Aorta (tissue), 5 donors: ENCODE data around the gene GP5. TPM values are rescaled to one million over a fixed set of nuclear protein-coding genes. Genes with fewer than 3 reads are reported as not detected.

Experiments
- ATAC-seq: fragments of 200-7000 bp; cut with Tn5 transposase; one replicate; pipeline ENCODE4 v1.9.1; 2022; ENCODE audit warnings: moderate library complexity; ENCODE audit not compliant: low FRiP score
- DNase-seq, 2 donors: peaks; one replicate each; pipeline ENCODE4 v3.0.0-alpha.2; 2020
- H3K27ac ChIP-seq, 2 donors: one replicate each; pipeline ENCODE4 v1.5.1; 2013; ENCODE audit warnings: low read length in 2 of 2, mild to moderate bottlenecking in 2 of 2, moderate library complexity in 2 of 2, control low read depth in 1 of 2, inconsistent platforms in 1 of 2, low read depth in 1 of 2
- H3K27me3 ChIP-seq, 2 donors: one replicate each; pipeline ENCODE4 v1.6.1; 2013; ENCODE audit warnings: control low read depth in 1 of 2, low read length in 1 of 2, mild to moderate bottlenecking in 1 of 2, moderate library complexity in 1 of 2; ENCODE audit not compliant: insufficient read depth in 2 of 2, control insufficient read depth in 1 of 2
- H3K36me3 ChIP-seq, 2 donors: one replicate each; pipeline ENCODE4 v1.6.1; 2013; ENCODE audit warnings: control low read depth in 1 of 2, low read length in 1 of 2, mild to moderate bottlenecking in 1 of 2; ENCODE audit not compliant: insufficient read depth in 2 of 2, control insufficient read depth in 1 of 2
- H3K4me1 ChIP-seq, 2 donors: one replicate each; pipeline ENCODE4 v1.6.1; 2013; ENCODE audit warnings: low read length in 2 of 2, control low read depth in 1 of 2, mild to moderate bottlenecking in 1 of 2, moderate library complexity in 1 of 2; ENCODE audit not compliant: insufficient read depth in 2 of 2, control insufficient read depth in 1 of 2
- H3K4me3 ChIP-seq, 2 donors: one replicate each; pipeline ENCODE4 v1.5.1; 2013; ENCODE audit warnings: low read length in 2 of 2, control low read depth in 1 of 2, mild to moderate bottlenecking in 1 of 2
- H3K9me3 ChIP-seq: one replicate; pipeline ENCODE4 v1.6.1; 2013; ENCODE audit warnings: mild to moderate bottlenecking, low read length; ENCODE audit not compliant: control insufficient read depth
- WGBS, 2 donors: extraction: QIAGEN DNeasy Blood & Tissue Kit; methylation state at CpG; one replicate each; pipeline ENCODE4 v1.1.7; 2013; 5-methylcytosine and 5-hydroxymethylcytosine counted together
- intact Hi-C, 2 donors: fragments of 100-400 bp; cut with DNase I; formaldehyde crosslinking; loops; one replicate each; pipeline versions ENCODE4 v1.14.2 to v1.15.0; 2022
- polyA plus RNA-seq, 2 donors: library from polyadenylated mRNA; stranded (reverse); fragments of 200-250 nt; gene quantifications; one replicate each; pipeline ENCODE4 v1.2.3, GENCODE V29; 2013
- total RNA-seq, 2 donors: library from RNA; stranded (reverse); fragmentation: NEBNext Ultra II Directional; extraction: Animal tissue kit (Norgen Biotek cat#: 25700); gene quantifications; one replicate each; pipeline ENCODE4 v1.2.1, GENCODE V29; 2021
- donor health status: healthy with polysubstance abuse.
- donor health status: Bipolar disorder and iron deficiency.
- donor health status: DM: no; HTN: no; CAD: no.
- donor health status: DM: no; HTN: no; CAD: no.
- donor health status: DM: yes; HTN: yes; CAD: no.

Gene GP5
- total and polyA plus RNA-seq, 4 donors = 0.15 to 0.33 (median 0.19) TPM; not detected in 1

DNA sequence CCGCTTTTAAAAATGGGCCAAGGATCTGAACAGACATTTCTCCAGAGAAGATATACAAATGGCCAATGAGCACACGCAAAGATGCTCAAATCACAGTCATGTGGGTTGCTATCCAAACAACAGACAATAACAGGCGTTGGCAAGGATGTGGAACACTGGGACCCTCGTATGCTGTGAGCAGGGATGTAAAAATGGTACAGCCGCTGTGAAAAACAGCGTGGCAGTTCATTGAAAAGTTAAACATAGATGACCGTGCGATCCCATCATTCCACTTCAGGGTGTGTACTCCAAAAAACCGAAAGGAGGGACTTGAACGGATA, 22.9 kb downstream of the GP5 start:
- intact Hi-C loops = no loop called here
- no peak for ATAC-seq
- no peak overlapping the region for H3K27ac ChIP-seq
- H3K4me3 ChIP-seq = no peak overlapping the region
- H3K4me1 ChIP-seq = no peaks in the 10 kb centered on the region
- 82 to 84% methylated on average over 10 of the region's 10 CpGs for WGBS, 2 donors
- DNase-seq = peak in 1 of 2 donors; percentile 9
- peaks cover 0 to 3% of the 10 kb centered on the region in 2 donors for H3K27me3 ChIP-seq
- no peaks in the 10 kb centered on the region for H3K36me3 ChIP-seq
- H3K9me3 ChIP-seq = no peaks in the 10 kb centered on the region

DNA sequence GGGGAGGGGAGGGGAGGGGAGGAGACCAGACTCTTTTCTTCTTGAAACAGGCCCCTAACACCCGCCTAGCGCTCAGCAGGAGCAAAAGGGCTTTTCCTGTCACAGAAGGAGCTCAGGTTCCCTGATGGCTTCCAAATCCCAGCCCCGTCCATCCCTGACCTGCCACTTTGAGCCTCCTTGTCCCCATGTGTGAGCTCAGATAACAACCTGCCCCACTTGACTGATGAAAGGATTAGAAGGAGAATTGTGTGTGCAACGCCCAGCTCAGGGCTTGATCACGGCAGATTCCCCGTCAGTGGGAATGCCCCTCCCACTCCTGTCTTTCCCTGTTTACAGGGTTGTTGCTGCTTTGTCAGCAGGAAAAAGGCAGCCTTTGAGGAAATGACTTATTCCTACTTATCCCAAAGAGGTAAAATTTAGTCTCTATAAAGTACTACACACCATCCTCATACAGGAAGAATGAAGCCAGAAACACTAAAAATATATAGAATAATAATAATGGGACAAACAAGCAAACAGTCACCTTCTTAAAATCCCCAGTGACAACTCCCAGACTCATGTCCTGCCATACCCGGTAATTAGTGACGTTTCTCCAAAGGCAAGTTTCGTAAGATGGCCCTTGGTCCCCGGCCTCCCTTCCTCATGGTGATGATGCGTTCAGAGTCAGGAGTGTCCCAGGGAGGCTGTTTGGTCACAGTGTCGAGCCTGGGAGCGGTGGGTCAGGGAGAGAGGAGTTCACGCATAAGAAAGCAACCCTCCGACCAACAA, 23.4 kb downstream of the GP5 start:
- H3K4me1 ChIP-seq = no peaks in the 10 kb centered on the region
- no peak overlapping the region for H3K27ac ChIP-seq
- WGBS, 2 donors = 60 to 69% methylated on average over 14 to 15 of the region's 15 CpGs
- ATAC-seq (no peak), DNase-seq (peak in 1 of 2 donors; percentile 30)
- peaks cover 0 to 3% of the 10 kb centered on the region in 2 donors for H3K27me3 ChIP-seq
- intact Hi-C loops = no loop called here
- no peak overlapping the region for H3K4me3 ChIP-seq
- no peaks in the 10 kb centered on the region for H3K9me3 ChIP-seq
- H3K36me3 ChIP-seq = no peaks in the 10 kb centered on the region

DNA sequence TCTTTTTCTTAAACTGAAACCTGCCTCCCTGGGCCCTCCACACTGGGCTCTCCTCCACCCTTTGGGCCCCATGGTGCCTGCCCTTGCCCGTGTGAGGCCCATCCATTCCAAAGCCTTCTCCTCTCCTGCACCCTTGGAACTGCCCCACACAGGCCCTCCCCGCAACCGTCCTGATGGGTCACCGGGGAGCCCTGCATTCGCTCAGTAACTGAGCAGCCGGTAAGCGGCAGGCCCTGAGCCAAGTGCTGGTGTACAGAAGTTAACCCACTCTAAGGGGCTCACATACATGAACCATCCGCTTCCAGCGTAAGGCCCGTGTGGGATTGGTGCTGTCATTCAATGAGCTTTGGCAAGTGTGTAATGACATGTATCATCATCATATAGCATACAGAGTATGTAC, 24.1 kb downstream of the GP5 start:
- DNase-seq (peak in 1 of 2 donors; percentile 57), ATAC-seq (no peak)
- Histone ChIP-seq H3K27ac (no peak overlapping the region), H3K9me3 (no peaks in the 10 kb centered on the region), H3K36me3 (no peaks in the 10 kb centered on the region), H3K4me1 (no peaks in the 10 kb centered on the region), H3K27me3 (no peaks in the 10 kb centered on the region), H3K4me3 (no peak overlapping the region)
- intact Hi-C loops = no loop called here
- 68 to 76% methylated on average over 10 of the region's 10 CpGs for WGBS, 2 donors

DNA sequence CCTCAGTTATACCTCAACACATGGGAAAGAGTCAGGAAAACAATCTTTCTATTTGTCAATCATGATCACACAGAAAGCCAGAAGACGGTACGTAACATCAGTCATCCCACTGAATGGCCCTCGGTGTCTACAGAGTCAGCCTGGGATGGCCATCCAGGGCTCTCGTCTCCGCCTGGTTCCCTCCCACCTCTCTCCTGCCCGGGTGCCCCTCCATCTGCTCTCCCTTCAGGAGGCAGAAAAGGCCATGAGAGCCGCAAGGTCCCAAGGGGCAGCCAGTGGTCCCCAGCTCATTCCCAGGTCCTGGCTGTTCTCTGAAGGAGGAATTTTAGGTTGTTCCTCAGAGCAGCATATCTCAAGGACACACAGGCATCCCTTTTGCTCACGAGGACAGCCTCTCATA, 25.2 kb downstream of the GP5 start:
- H3K4me1 ChIP-seq = no peaks in the 10 kb centered on the region
- no peaks in the 10 kb centered on the region for H3K36me3 ChIP-seq
- 74 to 75% methylated on average over 7 to 8 of the region's 8 CpGs for WGBS, 2 donors
- H3K4me3 ChIP-seq = no peak overlapping the region
- peak in 1 of 2 donors; percentile 45 for DNase-seq
- intact Hi-C loops = no loop called here
- no peaks in the 10 kb centered on the region for H3K27me3 ChIP-seq
- H3K9me3 ChIP-seq = no peaks in the 10 kb centered on the region
- no peak for ATAC-seq
- H3K27ac ChIP-seq = no peak overlapping the region

DNA sequence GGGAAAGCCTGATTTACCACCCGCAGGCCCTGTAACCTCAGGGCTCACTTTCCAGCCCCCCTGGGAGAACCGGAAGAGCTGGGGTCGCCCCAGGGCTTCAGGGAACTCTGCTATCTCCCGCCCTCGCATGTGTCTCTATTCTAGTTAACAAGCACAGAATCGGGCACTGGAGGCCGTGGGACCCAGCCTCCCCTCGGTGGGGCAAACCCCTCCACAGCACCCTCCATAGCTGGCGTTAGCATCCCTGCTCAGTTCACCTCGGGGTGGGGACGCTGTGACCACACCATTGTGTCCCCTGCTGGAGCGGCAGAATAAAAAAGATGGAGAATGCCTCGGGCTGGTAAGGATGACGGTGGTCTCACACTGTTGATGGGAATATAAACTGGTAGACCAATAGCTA, 26.0 kb downstream of the GP5 start:
- intact Hi-C loops = no loop called here
- no peaks in the 10 kb centered on the region for H3K36me3 ChIP-seq
- WGBS, 2 donors = 93 to 94% methylated on average over 14 of the region's 14 CpGs
- no peaks in the 10 kb centered on the region for H3K27me3 ChIP-seq
- no peak for DNase-seq
- ATAC-seq = no peak
- no peaks in the 10 kb centered on the region for H3K9me3 ChIP-seq
- no peak overlapping the region for H3K4me3 ChIP-seq
- no peaks in the 10 kb centered on the region for H3K4me1 ChIP-seq
- no peak overlapping the region for H3K27ac ChIP-seq

DNA sequence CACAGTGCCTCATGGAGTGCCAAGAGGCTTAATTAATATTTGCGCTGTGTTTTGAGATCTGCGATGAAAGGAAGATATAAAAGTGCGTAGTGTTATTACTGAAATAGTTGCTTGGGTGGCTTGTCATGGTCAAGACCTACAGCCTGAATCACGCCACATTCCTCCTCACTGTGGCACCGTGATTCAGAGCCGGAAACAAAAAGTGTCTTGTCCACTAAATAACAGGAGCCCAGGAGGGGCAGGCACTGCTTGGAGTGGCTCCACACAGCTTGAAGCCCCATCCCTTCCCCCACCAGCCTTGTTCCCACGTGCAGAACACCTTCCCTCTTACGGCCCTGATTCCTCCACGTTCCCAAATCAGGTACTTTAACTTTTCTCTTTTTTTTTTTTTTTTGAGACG, 28.3 kb downstream of the GP5 start:
- Histone ChIP-seq H3K27me3 (no peaks in the 10 kb centered on the region), H3K4me3 (no peak overlapping the region), H3K27ac (no peak overlapping the region), H3K4me1 (no peaks in the 10 kb centered on the region), H3K36me3 (no peaks in the 10 kb centered on the region), H3K9me3 (no peaks in the 10 kb centered on the region)
- no peak for DNase-seq
- 89 to 93% methylated on average over 10 of the region's 10 CpGs for WGBS, 2 donors
- intact Hi-C loops = no loop called here
- no peak for ATAC-seq

DNA sequence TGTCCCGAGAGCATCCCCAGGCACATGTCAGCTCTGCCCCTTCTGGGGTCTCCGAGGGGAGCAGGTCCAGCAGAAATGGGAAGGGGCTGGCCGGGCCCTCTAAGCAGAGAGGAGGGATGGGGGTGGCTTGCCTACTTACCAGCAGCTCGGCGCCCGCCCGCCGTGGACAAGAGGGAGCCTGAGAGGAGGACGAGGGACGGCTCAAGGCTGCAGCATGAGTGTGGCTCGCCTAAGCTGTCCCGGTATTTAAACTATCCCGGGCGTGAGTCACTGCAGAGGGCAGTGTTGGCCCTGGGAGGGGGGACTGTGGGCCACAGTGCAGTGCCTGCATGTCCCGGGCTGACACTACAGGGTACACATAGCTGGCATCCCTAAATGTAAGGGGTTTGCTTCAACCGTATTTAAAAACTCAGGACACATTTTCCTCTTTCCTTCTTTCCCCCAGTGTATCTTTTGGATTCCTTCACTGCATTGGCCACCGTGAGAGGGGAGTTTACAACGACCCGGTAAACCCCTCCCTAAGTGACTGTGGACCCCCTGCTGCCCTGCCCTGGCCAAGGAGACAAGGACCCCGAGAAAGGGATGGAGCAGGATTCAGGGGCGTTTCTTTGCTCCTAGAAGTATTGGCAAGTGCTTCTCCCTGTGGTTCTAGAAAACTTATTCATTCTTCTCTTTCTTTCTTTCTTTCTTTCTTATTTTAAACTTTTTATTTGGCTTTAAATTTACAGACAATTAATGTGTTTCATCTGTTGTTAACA, 29.4 kb downstream of the GP5 start, which contains the start of gene LRRC15:
TSS of gene LRRC15 (minus strand) at position 222 of the 758 bp plus-strand sequence. CDS start 8,700 bp downstream, outside the sequence.
- H3K4me1 ChIP-seq = no peaks in the 10 kb centered on the region
- no peak within 1 kb of the TSS for H3K27ac ChIP-seq
- no peak within 1 kb of the TSS for H3K4me3 ChIP-seq
- WGBS, 2 donors = 10 to 12% methylated on average over 21 of the region's 21 CpGs
- ATAC-seq (peak; percentile 75), DNase-seq (no peak)
- H3K27me3 ChIP-seq = no peaks in the 10 kb centered on the region
- no peaks in the 10 kb centered on the region for H3K36me3 ChIP-seq
- intact Hi-C loops = no loop called here
- H3K9me3 ChIP-seq = no peaks in the 10 kb centered on the region

DNA sequence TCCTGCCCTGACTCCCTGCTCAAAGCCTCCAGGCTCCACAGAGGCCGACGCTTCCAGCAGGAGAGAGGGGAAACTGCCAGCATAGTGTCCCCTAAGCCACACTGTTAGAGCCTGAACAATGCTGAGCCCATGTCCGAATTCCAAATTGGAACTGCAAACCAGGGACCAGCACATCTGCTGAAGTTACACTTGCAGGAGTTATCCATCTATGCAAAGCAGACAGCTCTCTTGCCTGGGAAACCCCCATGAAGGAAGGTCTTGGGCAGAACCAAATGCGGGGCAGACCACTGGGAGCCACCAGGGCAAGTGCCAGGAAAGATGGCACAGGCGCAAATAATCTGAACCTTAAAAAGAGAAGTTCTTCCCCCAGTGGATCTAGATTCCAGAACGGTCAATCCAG, 30.1 kb downstream of the GP5 start:
- H3K9me3 ChIP-seq = no peaks in the 10 kb centered on the region
- whole genome bisulfite sequencing, 2 donors = 73 to 75% methylated on average over 6 of the region's 6 CpGs
- DNase-seq = no peak
- no peak overlapping the region for H3K27ac ChIP-seq
- ATAC-seq = no peak
- no peak overlapping the region for H3K4me3 ChIP-seq
- H3K27me3 ChIP-seq = no peaks in the 10 kb centered on the region
- intact Hi-C loops = no loop called here
- H3K36me3 ChIP-seq = no peaks in the 10 kb centered on the region
- H3K4me1 ChIP-seq = no peaks in the 10 kb centered on the region
